ENCODE results near the gene TUBA4A.
A peak's percentile ranks its signal among the peaks of the same experiment; 100 is the strongest.
"Not testable (repeated sequence)": the region's sequence is repeated elsewhere in the genome, so short reads cannot be mapped to it uniquely, and the experiment has no call there.

TUBA4A gene

GRCh38 chr2:219207884-219208740 is 45.6 kb downstream of the TUBA4A start:
- TF ChIP-seq CTCF (IDR thresholded peaks at IDR 0.05; ENCODE audit: extremely low read depth, missing control alignments), result no peak

GRCh38 chr2:219207134-219207883 is 46.4 kb downstream of the TUBA4A start:
- DNase-seq (ENCODE audit: low spot score), result no peak
- TF ChIP-seq CTCF (IDR thresholded peaks at IDR 0.05; ENCODE audit: extremely low read depth, missing control alignments), result no peak

More at GRCh38 chr2:219207884-219208740, 45.6 kb downstream of the TUBA4A start:
- no peak for DNase-seq (ENCODE audit: low spot score)

GRCh38 chr2:219206328-219207133 is 47.2 kb downstream of the TUBA4A start, which contains the start of gene ZFAND2B:
Gene ZFAND2B (plus strand): TSS chr2:219206782. CDS start chr2:219206988, 206 bp downstream.
- peak; percentile 100 for DNase-seq (ENCODE audit: low spot score)

GRCh38 chr2:219205981-219206327 is 47.8 kb downstream of the TUBA4A start:
- no peak for TF ChIP-seq CTCF (IDR thresholded peaks at IDR 0.05; ENCODE audit: extremely low read depth, missing control alignments)

More at GRCh38 chr2:219206328-219207133, 47.2 kb downstream of the TUBA4A start, which contains the start of gene ZFAND2B:
- no peak for TF ChIP-seq CTCF (IDR thresholded peaks at IDR 0.05; ENCODE audit: extremely low read depth, missing control alignments)

GRCh38 chr2:219205165-219205538 is 48.6 kb downstream of the TUBA4A start:
- no peak for DNase-seq (ENCODE audit: low spot score)
- no peak for TF ChIP-seq CTCF (IDR thresholded peaks at IDR 0.05; ENCODE audit: extremely low read depth, missing control alignments)

More at GRCh38 chr2:219205981-219206327, 47.8 kb downstream of the TUBA4A start:
- DNase-seq (ENCODE audit: low spot score), result no peak

GRCh38 chr2:219204425-219205164 is 49.1 kb downstream of the TUBA4A start:
- no peak for DNase-seq (ENCODE audit: low spot score)

GRCh38 chr2:219201331-219201730 is 52.4 kb downstream of the TUBA4A start:
- not testable (repeated sequence) for DNase-seq (ENCODE audit: low spot score)

More at GRCh38 chr2:219204425-219205164, 49.1 kb downstream of the TUBA4A start:
- no peak for TF ChIP-seq CTCF (IDR thresholded peaks at IDR 0.05; ENCODE audit: extremely low read depth, missing control alignments)

- DNase-seq (ENCODE audit: low spot score), result not testable (repeated sequence)
Measured at GRCh38 chr2:219200502-219201326, 53.0 kb downstream of the TUBA4A start.
